Endothelial cell (in vitro differentiated cells): ENCODE measurements around the gene FANCD2. TPM values are rescaled to one million over a fixed set of nuclear protein-coding genes. Genes with fewer than 3 reads are reported as not detected.
"Not testable (repeated sequence)": the region's sequence is repeated elsewhere in the genome, so short reads cannot be mapped to it uniquely, and the experiment has no call there.

Experiments used
- DNase-seq: peaks from one replicate; pipeline ENCODE4 v3.0.0; 2021; ENCODE audit warnings: low spot score
- H3K27ac Mint-ChIP-seq: one replicate; pipeline ENCODE4 v1.8.0; 2021; ENCODE audit warnings: mixed read lengths, inconsistent platforms; ENCODE audit not compliant: unreplicated experiment
- H3K27me3 Mint-ChIP-seq: one replicate; pipeline ENCODE4 v1.8.0; 2021; ENCODE audit warnings: mild to moderate bottlenecking, moderate library complexity, mixed read lengths, inconsistent platforms; ENCODE audit not compliant: unreplicated experiment
- H3K36me3 Mint-ChIP-seq: one replicate; pipeline ENCODE4 v1.8.0; 2021; ENCODE audit warnings: mild to moderate bottlenecking, low read depth, mixed read lengths, inconsistent platforms; ENCODE audit not compliant: unreplicated experiment
- H3K4me1 Mint-ChIP-seq: one replicate; pipeline ENCODE4 v1.8.0; 2021; ENCODE audit warnings: mild to moderate bottlenecking, mixed read lengths, inconsistent platforms; ENCODE audit not compliant: unreplicated experiment
- H3K4me3 Mint-ChIP-seq: one replicate; pipeline ENCODE4 v1.8.0; 2021; ENCODE audit warnings: mild to moderate bottlenecking, mixed read lengths, inconsistent platforms; ENCODE audit not compliant: unreplicated experiment
- H3K9me3 Mint-ChIP-seq: one replicate; pipeline ENCODE4 v1.8.0; 2021; ENCODE audit warnings: mixed read lengths, inconsistent platforms; ENCODE audit not compliant: unreplicated experiment
- CTCF ChIP-seq: fragments of 200-600 bp; sonication (generic); IDR thresholded peaks from one replicate; pipeline ENCODE4 v1.5.0; 2021; ENCODE audit warnings: antibody characterized with exemption; ENCODE audit not compliant: unreplicated experiment
- total RNA-seq: library from RNA; stranded (reverse); fragmentation: NEBNext Ultra II Directional; extraction: Animal tissue kit (Norgen Biotek cat#: 25700); gene quantifications from one replicate; pipeline ENCODE4 v1.2.1, GENCODE V29; 2021; ENCODE audit not compliant: unreplicated experiment

The FANCD2 gene
- total RNA-seq, 1 donor from 2014 or later, result 14.5 TPM

- Mint-ChIP-seq H3K4me3 (no peak overlapping the region), H3K9me3 (no peaks in the 10 kb centered on the region), H3K36me3 (peaks cover 5% of the 10 kb centered on the region), H3K27ac (no peak overlapping the region), H3K27me3 (peaks cover 1% of the 10 kb centered on the region), H3K4me1 (peaks cover 6% of the 10 kb centered on the region)
- DNase-seq, result no peak
- TF ChIP-seq CTCF, result no peak
Measured at GRCh38 chr3:10004960-10005564, 21.2 kb upstream of the FANCD2 start.

GRCh38 chr3:10006048-10006761 lies 20.0 kb upstream of the FANCD2 start:
- Mint-ChIP-seq H3K27me3 (peaks cover 6% of the 10 kb centered on the region), H3K4me1 (peaks cover 9% of the 10 kb centered on the region)

GRCh38 chr3:10006762-10007090 lies 19.5 kb upstream of the FANCD2 start:
- H3K27ac Mint-ChIP-seq, result no peak overlapping the region
- no peak overlapping the region for H3K4me3 Mint-ChIP-seq
- DNase-seq, result no peak
- peaks cover 5% of the 10 kb centered on the region for H3K36me3 Mint-ChIP-seq
- H3K9me3 Mint-ChIP-seq, result no peaks in the 10 kb centered on the region
- H3K27me3 Mint-ChIP-seq, result peaks cover 6% of the 10 kb centered on the region
- peaks cover 9% of the 10 kb centered on the region for H3K4me1 Mint-ChIP-seq
- no peak for TF ChIP-seq CTCF

More at GRCh38 chr3:10006048-10006761, 20.0 kb upstream of the FANCD2 start:
- no peak for DNase-seq
- no peak overlapping the region for H3K4me3 Mint-ChIP-seq
- H3K9me3 Mint-ChIP-seq, result no peaks in the 10 kb centered on the region
- peaks cover 5% of the 10 kb centered on the region for H3K36me3 Mint-ChIP-seq
- no peak for TF ChIP-seq CTCF
- H3K27ac Mint-ChIP-seq, result no peak overlapping the region

- no peak for DNase-seq
- Mint-ChIP-seq H3K27ac (no peak overlapping the region), H3K9me3 (no peaks in the 10 kb centered on the region)
Measured at GRCh38 chr3:10007126-10007782, 19.0 kb upstream of the FANCD2 start.

GRCh38 chr3:10008216-10008587 lies 18.0 kb upstream of the FANCD2 start:
- not testable (repeated sequence) for H3K4me3 Mint-ChIP-seq, H3K27me3 Mint-ChIP-seq, H3K27ac Mint-ChIP-seq, H3K9me3 Mint-ChIP-seq, DNase-seq, H3K36me3 Mint-ChIP-seq, H3K4me1 Mint-ChIP-seq

More at GRCh38 chr3:10007126-10007782, 19.0 kb upstream of the FANCD2 start:
- no peak for TF ChIP-seq CTCF
- peaks cover 5% of the 10 kb centered on the region for H3K36me3 Mint-ChIP-seq
- peaks cover 8% of the 10 kb centered on the region for H3K27me3 Mint-ChIP-seq
- H3K4me1 Mint-ChIP-seq, result peaks cover 9% of the 10 kb centered on the region
- H3K4me3 Mint-ChIP-seq, result no peak overlapping the region
